Upper lobe of right lung (tissue), 1 donor: ENCODE results near the gene ITGA1. TPM values are rescaled to one million over a fixed set of nuclear protein-coding genes. Genes with fewer than 3 reads are reported as not detected.
A peak's percentile ranks its signal among the peaks of the same experiment; 100 is the strongest.

Experiments
- ATAC-seq: fragments of 200-7000 bp; cut with Tn5 transposase; one replicate; pipeline ENCODE4 v1.9.1; 2020; ENCODE audit warnings: mild to moderate bottlenecking, moderate library complexity
- DNase-seq: peaks from one replicate; pipeline ENCODE4 v3.0.0-alpha.2; 2020
- H3K27ac ChIP-seq: fragments of 200-600 bp; one replicate; pipeline ENCODE4 v1.8.0; 2022
- H3K27me3 ChIP-seq: fragments of 200-600 bp; one replicate; pipeline ENCODE4 v1.8.0; 2022; ENCODE audit warnings: mild to moderate bottlenecking
- H3K36me3 ChIP-seq: fragments of 200-600 bp; one replicate; pipeline ENCODE4 v1.8.0; 2022
- H3K4me1 ChIP-seq: fragments of 200-600 bp; one replicate; pipeline ENCODE4 v1.8.0; 2022
- H3K4me3 ChIP-seq: fragments of 200-600 bp; one replicate; pipeline ENCODE4 v1.8.0; 2022; ENCODE audit warnings: mild to moderate bottlenecking
- H3K9me3 ChIP-seq: fragments of 200-600 bp; one replicate; pipeline ENCODE4 v1.8.0; 2022
- intact Hi-C: fragments of 100-400 bp; cut with DNase I; formaldehyde crosslinking; loops from one replicate; pipeline ENCODE4 v1.11.0; 2022
- total RNA-seq: library from RNA; stranded (reverse); fragmentation: NEBNext Ultra II Directional; extraction: Animal tissue kit (Norgen Biotek cat#: 25700); gene quantifications from one replicate; pipeline ENCODE4 v1.2.1, GENCODE V29; 2021
- TF ChIP-seq, protein P1 (sequence below): fragments of 200-600 bp; IDR thresholded peaks from one replicate; pipeline ENCODE4 v1.8.0; 2022; ENCODE audit warnings: antibody characterized with exemption
- donor health status: DM: no; HTN: yes; CAD: no; lungs with severe emphysema.

ITGA1 gene
- total RNA-seq, 1 donor from 2014 or later, result 94.8 TPM

GRCh38 chr5:53001541-53001940, 213.8 kb downstream of the ITGA1 start:
- Histone ChIP-seq H3K36me3 (no peaks in the 10 kb centered on the region), H3K4me1 (peaks cover 3% of the 10 kb centered on the region), H3K4me3 (no peak overlapping the region), H3K9me3 (no peaks in the 10 kb centered on the region), H3K27ac (no peak overlapping the region), H3K27me3 (no peaks in the 10 kb centered on the region)
- TF ChIP-seq, protein P1, sequence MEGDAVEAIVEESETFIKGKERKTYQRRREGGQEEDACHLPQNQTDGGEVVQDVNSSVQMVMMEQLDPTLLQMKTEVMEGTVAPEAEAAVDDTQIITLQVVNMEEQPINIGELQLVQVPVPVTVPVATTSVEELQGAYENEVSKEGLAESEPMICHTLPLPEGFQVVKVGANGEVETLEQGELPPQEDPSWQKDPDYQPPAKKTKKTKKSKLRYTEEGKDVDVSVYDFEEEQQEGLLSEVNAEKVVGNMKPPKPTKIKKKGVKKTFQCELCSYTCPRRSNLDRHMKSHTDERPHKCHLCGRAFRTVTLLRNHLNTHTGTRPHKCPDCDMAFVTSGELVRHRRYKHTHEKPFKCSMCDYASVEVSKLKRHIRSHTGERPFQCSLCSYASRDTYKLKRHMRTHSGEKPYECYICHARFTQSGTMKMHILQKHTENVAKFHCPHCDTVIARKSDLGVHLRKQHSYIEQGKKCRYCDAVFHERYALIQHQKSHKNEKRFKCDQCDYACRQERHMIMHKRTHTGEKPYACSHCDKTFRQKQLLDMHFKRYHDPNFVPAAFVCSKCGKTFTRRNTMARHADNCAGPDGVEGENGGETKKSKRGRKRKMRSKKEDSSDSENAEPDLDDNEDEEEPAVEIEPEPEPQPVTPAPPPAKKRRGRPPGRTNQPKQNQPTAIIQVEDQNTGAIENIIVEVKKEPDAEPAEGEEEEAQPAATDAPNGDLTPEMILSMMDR, result no peak
- intact Hi-C loops, result no loop called here
- no peak for ATAC-seq
- DNase-seq, result no peak

GRCh38 chr5:53002491-53002890, 214.8 kb downstream of the ITGA1 start:
- no peak for DNase-seq
- no peaks in the 10 kb centered on the region for H3K9me3 ChIP-seq
- H3K4me1 ChIP-seq, result peaks cover 6% of the 10 kb centered on the region
- no peak overlapping the region for H3K27ac ChIP-seq
- intact Hi-C loops, result no loop called here
- no peaks in the 10 kb centered on the region for H3K27me3 ChIP-seq
- no peak for ATAC-seq
- no peaks in the 10 kb centered on the region for H3K36me3 ChIP-seq
- TF ChIP-seq, protein P1, result no peak
- no peak overlapping the region for H3K4me3 ChIP-seq

DNA sequence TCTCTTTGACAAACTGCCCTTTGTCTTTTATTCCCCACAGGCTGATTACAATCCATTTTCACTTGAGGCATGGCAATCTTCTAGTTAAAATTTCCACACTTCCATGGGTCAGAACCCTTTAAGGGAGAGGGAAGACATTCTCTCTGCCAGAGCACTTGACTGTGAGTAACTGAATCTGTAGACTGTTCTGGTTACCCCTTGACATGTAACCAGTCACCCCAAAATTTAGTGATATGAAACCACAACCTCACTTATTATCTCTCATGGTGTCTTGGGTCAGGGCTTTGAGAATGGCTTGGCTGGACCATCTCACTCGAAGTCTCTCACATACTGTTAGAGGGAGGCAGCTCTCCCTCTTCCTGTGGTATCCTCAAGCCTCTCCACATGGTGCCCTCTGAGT, 215.4 kb downstream of the ITGA1 start:
- Histone ChIP-seq H3K27me3 (no peaks in the 10 kb centered on the region), H3K4me3 (no peak overlapping the region), H3K27ac (no peak overlapping the region), H3K9me3 (no peaks in the 10 kb centered on the region), H3K36me3 (no peaks in the 10 kb centered on the region), H3K4me1 (peaks cover 6% of the 10 kb centered on the region)
- no peak for ATAC-seq
- intact Hi-C loops, result no loop called here
- TF ChIP-seq, protein P1, result no peak
- DNase-seq, result no peak

- Histone ChIP-seq H3K27ac (no peak overlapping the region), H3K27me3 (no peaks in the 10 kb centered on the region), H3K4me1 (peaks cover 6% of the 10 kb centered on the region), H3K4me3 (no peak overlapping the region), H3K9me3 (no peaks in the 10 kb centered on the region), H3K36me3 (no peaks in the 10 kb centered on the region)
- DNase-seq (no peak), ATAC-seq (no peak)
- TF ChIP-seq, protein P1, result no peak
- intact Hi-C loops, result no loop called here
These were observed 219.5 kb downstream of the ITGA1 start for GRCh38 chr5:53006911-53007890.

GRCh38 chr5:53008751-53009150, 221.0 kb downstream of the ITGA1 start:
- intact Hi-C loops, result no loop called here
- H3K27me3 ChIP-seq, result no peaks in the 10 kb centered on the region
- no peak overlapping the region for H3K27ac ChIP-seq
- H3K36me3 ChIP-seq, result no peaks in the 10 kb centered on the region
- DNase-seq (no peak), ATAC-seq (peak; percentile 53)
- H3K4me1 ChIP-seq, result peaks cover 6% of the 10 kb centered on the region
- TF ChIP-seq, protein P1, result no peak
- no peaks in the 10 kb centered on the region for H3K9me3 ChIP-seq
- no peak overlapping the region for H3K4me3 ChIP-seq

Other genes with a start within 250 kb of the ITGA1 start
- 41.3 TPM for gene PELO, start within 50 bp of the ITGA1 start, total RNA-seq
- 17.7 TPM for gene ITGA2, start 201.4 kb downstream of the ITGA1 start, total RNA-seq